Kidney (tissue), 14 donors: ENCODE data around the gene MARF1. TPM values are rescaled to one million over a fixed set of nuclear protein-coding genes. Genes with fewer than 3 reads are reported as not detected.

Experiments used
- DNase-seq, 5 donors: peaks; one replicate each; pipeline ENCODE4 v3.0.0-alpha.2; 2013 to 2020
- FAIRE-seq: peaks from 2 replicates; lab custom pipeline; 2012; peaks lifted over from hg19 to GRCh38; lab: Jason Lieb, UNC
- H3K27ac ChIP-seq, 2 donors: one replicate each; pipeline ENCODE4 v1.7.0; 2013; ENCODE audit warnings: low read depth in 2 of 2, low read length in 2 of 2, inconsistent platforms in 1 of 2
- H3K27me3 ChIP-seq: one replicate; pipeline ENCODE4 v1.7.1; 2013; ENCODE audit warnings: low read length, inconsistent platforms; ENCODE audit not compliant: control insufficient read depth, insufficient read depth
- H3K36me3 ChIP-seq, 3 donors: one replicate each; pipeline versions ENCODE4 v1.7.0 to v1.7.1; 2013; ENCODE audit warnings: low read length in 3 of 3, control low read depth in 1 of 3, inconsistent platforms in 1 of 3; ENCODE audit not compliant: insufficient read depth in 3 of 3, control insufficient read depth in 2 of 3
- H3K4me1 ChIP-seq, 3 donors: one replicate each; pipeline versions ENCODE4 v1.7.0 to v1.7.1; 2013; ENCODE audit warnings: low read length in 3 of 3, inconsistent platforms in 1 of 3, low read depth in 1 of 3; ENCODE audit not compliant: control insufficient read depth in 2 of 3, insufficient read depth in 2 of 3
- H3K4me3 ChIP-seq, 3 donors: one replicate each; pipeline versions ENCODE4 v1.7.0 to v1.8.1; 2013; ENCODE audit warnings: low read length in 3 of 3, control low read depth in 1 of 3, inconsistent platforms in 1 of 3
- H3K9ac ChIP-seq, 3 donors: one replicate each; pipeline versions ENCODE4 v1.7.0 to v1.7.1; 2013; ENCODE audit warnings: low read length in 3 of 3, control low read depth in 1 of 3, inconsistent platforms in 1 of 3
- H3K9me3 ChIP-seq, 3 donors: one replicate each; pipeline versions ENCODE4 v1.7.0 to v1.7.1; 2013; ENCODE audit warnings: low read length in 3 of 3, control low read depth in 1 of 3, inconsistent platforms in 1 of 3; ENCODE audit not compliant: control insufficient read depth in 2 of 3, insufficient read depth in 1 of 3
- intact Hi-C: fragments of 100-400 bp; cut with DNase I; formaldehyde crosslinking; loops from one replicate; pipeline ENCODE4 v1.11.1; 2022
- polyA plus RNA-seq: library from polyadenylated mRNA; stranded (reverse); fragments of 350-450 nt; fragmentation: Illumina TruSeq; extraction: RNeasy Lipid Tissue Mini Kit (QIAGEN cat#74804); gene quantifications from one replicate; pipeline ENCODE4 v1.2.3, GENCODE V29; 2014; ENCODE audit warnings: low read depth, low replicate concordance; ENCODE audit not compliant: insufficient read depth
- total RNA-seq: library from RNA; stranded (reverse); fragmentation: NEBNext Ultra II Directional; extraction: Animal tissue kit (Norgen Biotek cat#: 25700); gene quantifications from one replicate; pipeline ENCODE4 v1.2.1, GENCODE V29; 2021
- TF ChIP-seq, protein P1 (sequence below): IDR thresholded peaks from 3 replicates; pipeline ENCODE4 v1.5.1; 2012; ENCODE audit warnings: mild to moderate bottlenecking, moderate library complexity, borderline replicate concordance; ENCODE audit not compliant: insufficient read depth; ENCODE audit errors: extremely low read depth
- donor health status: control.
- donor health status: control.
- donor health status: control.
- donor health status: control.
- donor health status: control.
- donor health status: DM: yes; HTN: yes; CAD: no.
- donor health status: Normal renal cell carcinoma (clear cell type).

The MARF1 gene
- total and polyA plus RNA-seq, 2 donors from 2014 or later: 17.5 to 80.7 TPM

DNA sequence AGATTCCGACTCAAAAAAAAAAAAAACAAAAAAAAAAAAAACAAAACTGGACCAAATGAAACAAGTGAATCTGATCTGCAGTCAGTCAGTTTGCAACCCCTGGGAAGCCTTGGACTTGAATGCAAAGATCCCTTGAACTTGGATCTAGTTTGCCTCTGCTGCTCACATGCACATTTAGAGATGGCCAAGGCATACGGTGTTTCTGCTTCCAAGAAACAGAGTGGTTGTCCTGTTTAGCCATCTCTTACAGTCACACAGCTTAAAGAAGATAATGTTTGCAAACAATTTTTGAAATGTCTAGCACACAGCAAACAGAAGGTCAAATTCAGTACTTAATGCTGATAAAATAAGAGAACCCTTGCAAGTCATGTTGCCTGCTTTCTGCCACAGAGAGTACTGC is 11.6 kb upstream of the MARF1 start:
- FAIRE-seq (no peak), DNase-seq (no peak)
- H3K27me3 ChIP-seq: no peaks in the 10 kb centered on the region
- no peak overlapping the region for H3K4me3 ChIP-seq
- H3K36me3 ChIP-seq: no peaks in the 10 kb centered on the region
- H3K9me3 ChIP-seq: no peaks in the 10 kb centered on the region
- peaks cover 0 to 1% (median 0%) of the 10 kb centered on the region in 3 donors for H3K4me1 ChIP-seq
- TF ChIP-seq, protein P1, sequence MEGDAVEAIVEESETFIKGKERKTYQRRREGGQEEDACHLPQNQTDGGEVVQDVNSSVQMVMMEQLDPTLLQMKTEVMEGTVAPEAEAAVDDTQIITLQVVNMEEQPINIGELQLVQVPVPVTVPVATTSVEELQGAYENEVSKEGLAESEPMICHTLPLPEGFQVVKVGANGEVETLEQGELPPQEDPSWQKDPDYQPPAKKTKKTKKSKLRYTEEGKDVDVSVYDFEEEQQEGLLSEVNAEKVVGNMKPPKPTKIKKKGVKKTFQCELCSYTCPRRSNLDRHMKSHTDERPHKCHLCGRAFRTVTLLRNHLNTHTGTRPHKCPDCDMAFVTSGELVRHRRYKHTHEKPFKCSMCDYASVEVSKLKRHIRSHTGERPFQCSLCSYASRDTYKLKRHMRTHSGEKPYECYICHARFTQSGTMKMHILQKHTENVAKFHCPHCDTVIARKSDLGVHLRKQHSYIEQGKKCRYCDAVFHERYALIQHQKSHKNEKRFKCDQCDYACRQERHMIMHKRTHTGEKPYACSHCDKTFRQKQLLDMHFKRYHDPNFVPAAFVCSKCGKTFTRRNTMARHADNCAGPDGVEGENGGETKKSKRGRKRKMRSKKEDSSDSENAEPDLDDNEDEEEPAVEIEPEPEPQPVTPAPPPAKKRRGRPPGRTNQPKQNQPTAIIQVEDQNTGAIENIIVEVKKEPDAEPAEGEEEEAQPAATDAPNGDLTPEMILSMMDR: no peak
- intact Hi-C loops: no loop called here
- H3K9ac ChIP-seq: no peak overlapping the region
- no peak overlapping the region for H3K27ac ChIP-seq

DNA sequence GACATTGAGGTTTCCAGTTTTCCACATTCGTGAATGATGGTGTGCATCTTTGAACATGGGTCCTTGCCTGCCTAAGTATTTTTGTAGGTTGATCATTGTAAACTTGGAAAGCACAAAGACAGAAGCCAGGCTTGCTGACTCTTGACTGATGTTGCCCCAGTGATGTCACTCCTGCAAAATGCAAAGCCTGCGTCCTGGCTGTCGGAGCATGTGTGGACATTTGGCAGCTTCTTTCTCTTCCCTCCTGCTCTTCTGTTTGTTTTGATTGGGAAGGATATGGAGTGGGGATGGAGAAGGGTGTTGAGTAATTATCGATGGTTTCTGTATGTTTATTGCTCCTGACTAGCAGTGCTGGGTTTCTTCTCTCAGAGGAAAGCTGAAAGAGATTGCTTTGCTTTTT is 10.3 kb upstream of the MARF1 start:
- Histone ChIP-seq H3K4me3 (no peak overlapping the region), H3K9me3 (no peaks in the 10 kb centered on the region), H3K36me3 (no peaks in the 10 kb centered on the region), H3K27ac (no peak overlapping the region), H3K27me3 (no peaks in the 10 kb centered on the region), H3K9ac (no peak overlapping the region), H3K4me1 (peaks cover 0 to 3% (median 0%) of the 10 kb centered on the region in 3 donors)
- no peak for FAIRE-seq
- intact Hi-C loops: no loop called here
- TF ChIP-seq, protein P1: no peak
- DNase-seq: peak in 1 of 5 donors; percentile 39

DNA sequence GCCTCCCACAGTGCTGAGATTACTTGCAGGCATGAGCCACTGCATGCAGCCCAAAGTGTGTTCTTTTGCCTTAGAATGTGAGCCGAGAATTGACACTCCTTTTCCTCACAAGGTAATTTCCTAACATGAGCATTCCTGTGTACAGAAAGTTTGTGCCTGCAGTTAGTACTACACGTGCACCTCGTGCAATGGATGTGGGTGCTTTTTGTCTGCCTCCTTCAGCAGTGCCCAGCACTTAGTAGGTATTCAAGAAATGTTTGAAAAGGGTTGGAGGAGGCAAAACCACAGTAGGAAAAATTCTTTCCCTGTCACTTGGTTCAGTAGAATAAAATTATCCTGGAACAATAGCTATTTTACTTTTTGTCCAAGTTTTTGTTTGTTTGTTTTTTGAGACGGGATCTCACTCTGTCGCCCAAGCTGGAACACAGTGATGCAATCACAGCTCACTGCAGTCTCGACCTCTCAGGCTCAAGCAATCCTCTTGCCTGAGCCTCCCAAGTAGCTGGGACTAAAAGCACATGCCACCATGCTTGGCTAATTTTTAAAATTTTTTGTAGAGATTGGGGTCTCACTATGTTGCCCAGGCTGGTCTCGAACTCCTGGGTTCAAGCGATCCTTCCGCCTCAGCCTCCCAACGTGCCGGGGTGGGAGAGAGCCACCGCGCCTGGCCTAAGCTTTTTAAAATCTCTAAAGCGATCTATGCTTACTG is 9.5 kb upstream of the MARF1 start:
- TF ChIP-seq, protein P1: no peak
- Histone ChIP-seq H3K9ac (no peak overlapping the region), H3K4me1 (peaks cover 0 to 3% (median 0%) of the 10 kb centered on the region in 3 donors), H3K36me3 (no peaks in the 10 kb centered on the region), H3K27me3 (no peaks in the 10 kb centered on the region), H3K9me3 (no peaks in the 10 kb centered on the region), H3K27ac (no peak overlapping the region), H3K4me3 (no peak overlapping the region)
- intact Hi-C loops: no loop called here
- no peak for FAIRE-seq
- no peak for DNase-seq
